8988T (cell line): Measurements from ENCODE around the gene PLCB1.

Experiments used
- DNase-seq: peaks from one replicate; pipeline ENCODE4 v3.0.0; 2011

PLCB1 gene

DNA sequence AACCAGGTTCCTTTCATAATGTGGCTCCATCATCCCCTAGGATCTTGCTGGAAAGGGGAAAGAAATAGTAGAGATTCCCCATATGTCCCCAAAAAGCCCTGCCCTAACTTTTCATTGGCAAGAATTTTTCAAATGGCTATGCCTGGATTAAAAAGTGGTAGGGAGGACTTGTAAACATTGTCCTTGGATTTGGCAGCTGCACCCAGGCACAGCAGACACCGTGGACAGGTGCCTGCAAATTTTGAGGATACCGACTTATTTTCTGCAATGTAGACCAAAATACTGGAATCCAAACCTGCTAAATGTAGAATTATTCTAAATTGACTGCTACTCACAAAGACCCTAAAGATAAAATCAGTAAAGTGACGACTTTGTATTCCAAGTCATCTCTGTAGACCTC is 733.6 kb downstream of the PLCB1 start:
- no peak for DNase-seq

DNA sequence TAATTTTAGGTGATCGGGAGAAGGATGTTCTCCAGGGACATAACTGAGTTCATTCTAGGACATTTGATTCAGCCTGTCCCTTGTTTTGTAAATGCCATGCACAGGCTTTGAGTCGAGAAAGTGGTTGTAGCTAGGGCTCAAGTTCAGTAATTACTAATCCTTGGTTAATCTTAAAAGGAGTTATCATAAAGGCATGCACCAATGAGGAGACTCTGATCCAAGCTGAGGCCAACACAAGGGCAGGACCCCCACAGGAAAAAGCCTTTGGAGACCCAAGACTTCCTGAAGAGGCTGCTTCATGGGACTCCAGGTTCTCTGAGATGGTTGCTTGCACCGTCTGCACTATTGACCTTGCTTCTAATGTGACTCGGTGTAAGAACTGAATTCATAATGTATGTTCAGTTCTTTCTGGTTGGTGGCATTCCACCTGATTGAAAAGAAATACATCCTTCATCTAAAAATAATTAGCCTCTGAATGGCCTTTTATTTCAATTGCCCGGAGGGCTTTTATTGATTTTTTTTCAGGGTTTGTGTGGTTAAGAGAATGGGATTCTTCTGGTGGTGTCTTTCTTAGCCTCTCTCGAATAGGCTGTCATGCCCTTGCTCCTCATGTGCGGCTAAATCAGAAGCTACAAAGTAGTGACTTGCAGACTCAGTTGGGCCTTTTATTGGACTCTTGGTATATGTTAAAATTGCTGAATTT is 735.1 kb downstream of the PLCB1 start:
- no peak for DNase-seq

DNA sequence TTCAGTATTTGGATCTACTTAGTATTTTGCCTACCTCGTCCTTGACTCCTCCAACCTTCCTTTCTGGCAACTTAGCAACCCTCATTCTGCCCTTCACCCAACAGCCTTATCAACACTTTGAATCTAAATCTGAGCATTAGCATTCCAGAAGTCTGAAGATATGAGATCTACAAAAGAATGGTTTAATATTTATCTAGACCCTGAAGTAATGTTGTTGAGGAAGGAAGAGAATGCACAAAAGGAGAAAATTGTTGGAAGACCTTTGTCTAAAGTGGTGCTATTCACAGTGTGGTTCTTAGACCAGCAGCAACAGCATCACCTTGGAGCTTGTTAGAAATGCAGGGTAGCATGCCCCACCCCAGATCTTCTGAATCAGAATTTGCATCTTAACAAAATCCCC is 738.6 kb downstream of the PLCB1 start:
- DNase-seq = no peak

DNA sequence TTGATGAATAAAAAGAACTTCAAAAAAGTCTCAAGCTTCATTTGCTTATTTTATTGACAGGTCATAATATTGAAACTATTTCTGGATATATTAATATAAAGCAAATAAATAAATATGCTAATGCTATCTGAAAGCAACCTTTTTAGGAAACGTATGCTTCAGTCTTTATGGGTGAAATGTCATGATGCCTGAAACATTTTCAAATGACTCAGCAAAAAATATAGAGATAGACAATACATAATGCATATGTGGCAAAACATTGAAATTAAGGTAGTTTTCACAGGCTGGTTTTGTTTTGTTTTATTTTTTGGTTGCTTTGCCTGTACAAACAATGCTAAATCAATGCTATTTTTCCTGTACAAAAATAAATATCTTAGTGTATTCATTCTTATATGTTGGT is 742.4 kb downstream of the PLCB1 start:
- no peak for DNase-seq

DNA sequence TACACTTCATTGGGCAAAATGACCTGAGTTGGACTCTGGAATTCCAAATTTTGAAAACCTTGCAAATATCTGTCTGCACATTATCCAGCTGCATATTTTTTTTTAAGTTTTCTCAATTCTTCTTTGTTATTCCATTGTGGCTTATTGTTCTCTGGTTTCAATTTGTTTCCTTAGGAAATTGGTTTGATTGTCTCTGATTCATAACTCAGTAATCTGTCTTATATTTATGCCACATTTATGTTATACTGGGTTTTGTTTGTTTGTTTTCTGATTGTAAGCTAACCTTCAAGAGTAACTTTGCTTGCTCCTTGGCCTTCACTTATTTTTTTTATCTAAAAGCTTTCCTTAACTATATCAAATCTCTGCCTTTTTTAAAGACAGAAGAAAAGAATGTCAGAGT is 743.5 kb downstream of the PLCB1 start:
- no peak for DNase-seq

DNA sequence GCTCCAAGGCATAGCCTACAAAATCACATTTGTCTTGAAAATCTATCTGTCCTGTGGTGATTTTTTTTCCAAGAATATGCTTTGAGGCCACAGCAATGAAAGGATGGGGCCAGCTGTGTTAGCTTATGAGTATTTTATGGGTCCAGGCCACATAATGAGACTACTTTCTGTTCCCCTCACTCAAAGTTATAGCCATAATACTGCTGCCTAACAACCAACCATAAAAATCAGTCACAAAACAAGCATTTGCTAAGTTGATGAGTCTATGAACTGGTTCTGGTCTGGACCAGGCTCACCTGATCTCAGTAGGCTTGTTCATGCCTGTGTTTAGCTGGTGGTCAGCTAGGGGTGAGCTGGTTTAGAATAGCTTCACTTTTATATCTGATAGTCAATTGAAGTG is 744.3 kb downstream of the PLCB1 start:
- no peak for DNase-seq

DNA sequence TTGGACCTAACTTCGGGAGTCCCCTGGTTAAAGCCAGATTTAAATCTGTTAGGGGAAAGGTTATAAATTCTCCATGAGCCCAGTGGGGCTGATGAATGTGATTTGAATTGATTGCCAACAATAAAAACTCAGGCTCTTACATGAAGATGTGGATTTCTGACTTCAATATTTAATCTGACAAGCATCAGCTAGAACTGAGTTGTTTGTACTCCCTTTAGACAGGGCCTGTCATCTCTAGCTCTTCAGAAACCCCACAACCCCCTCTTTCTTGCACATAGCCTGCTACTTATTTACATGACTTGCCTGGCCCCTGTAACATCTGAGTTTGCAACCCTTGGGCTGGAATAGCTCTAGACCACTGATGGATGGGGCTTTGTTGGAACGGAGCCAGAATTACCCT is 745.2 kb downstream of the PLCB1 start:
- DNase-seq = no peak

DNA sequence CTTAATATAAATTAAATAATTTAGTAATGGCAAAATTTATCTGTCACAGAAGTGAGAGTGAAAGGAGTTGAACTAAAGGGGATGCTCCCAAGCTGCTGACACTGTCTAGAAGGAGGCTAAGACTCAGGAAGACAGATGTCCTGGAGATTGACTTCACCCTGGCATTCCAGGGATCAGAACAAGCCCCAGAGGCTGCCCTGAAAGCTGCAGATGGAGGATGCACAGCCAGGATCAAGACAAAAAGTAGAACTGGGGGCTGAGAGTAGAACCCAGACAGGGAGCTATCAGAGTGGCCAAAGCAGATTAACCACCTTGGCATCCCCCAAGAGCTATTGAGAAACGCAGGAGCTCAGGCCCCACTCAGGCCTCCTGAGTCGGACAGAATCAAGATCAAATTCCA is 747.6 kb downstream of the PLCB1 start:
- no peak for DNase-seq

DNA sequence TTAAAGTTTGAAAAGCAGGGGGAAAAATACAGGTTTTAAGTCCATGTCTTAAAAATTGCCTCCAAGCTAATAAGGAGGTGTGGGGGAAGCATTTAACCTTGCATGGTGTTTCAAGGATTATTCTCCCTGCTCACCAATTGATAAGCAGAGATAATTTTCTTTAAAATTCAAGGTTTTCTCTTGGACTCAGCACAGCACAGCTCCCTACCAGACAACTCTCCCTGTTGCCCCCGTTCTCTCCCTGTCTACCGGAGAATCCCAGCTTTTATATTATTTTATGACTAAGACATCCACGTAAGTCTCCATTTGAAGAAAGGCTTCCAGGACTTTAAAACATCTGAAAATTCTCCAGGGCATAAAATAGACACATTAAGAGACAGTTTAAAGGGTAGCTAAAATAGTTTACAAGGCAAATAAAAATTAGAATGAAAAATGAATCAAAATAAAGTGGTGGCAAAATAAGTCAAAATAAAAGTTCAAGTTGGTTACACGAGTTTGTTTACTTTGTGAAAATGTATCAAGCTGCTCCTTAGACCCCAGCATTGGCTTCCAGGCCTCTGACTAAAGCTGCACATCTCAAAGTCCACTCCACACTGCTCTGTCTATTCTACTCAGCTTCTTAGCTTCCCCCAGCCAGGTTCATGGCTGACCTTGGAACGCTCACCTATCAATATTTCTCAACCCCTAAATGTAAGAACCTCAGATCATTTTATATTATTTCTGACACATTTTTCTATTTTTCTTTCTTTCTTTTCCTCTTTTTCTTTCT is 748.2 kb downstream of the PLCB1 start:
- no peak for DNase-seq

DNA sequence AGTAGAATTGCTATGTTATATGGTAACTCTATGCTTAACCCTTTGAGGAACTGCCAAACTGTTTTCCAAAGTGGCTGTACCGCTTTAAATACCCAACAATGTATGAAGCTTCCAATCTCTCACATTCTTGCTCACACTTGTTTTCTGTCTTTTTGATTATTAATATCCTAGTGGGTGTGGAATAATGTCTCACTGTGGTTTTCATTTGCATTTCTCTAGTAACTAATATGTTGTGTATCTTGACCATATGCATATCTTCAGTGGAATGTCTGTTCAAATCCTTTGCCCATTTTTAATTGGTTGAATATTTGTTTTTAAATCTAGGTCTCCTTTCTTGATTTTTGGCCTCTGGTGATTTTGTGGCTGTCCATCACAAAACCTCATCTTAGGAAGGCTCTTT is 759.0 kb downstream of the PLCB1 start:
- DNase-seq = no peak

DNA sequence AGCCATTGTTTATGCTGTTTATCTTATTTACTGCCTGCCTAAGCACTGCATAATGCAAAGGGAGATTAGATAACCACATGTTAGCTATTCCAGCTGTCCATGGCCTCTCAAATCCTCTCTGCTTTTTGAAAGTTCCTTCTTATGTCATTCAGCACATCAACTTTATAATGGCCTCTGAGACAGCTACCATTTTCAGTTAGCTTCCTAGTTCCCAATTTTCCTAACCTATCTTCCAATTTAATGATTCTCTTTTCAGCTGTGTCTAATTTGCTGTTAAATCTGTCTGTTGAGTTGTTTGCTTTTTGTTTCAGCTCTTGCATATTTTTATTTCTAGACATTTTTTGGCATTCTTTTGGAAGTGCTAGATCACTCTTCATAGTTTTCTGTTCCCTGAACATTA is 763.4 kb downstream of the PLCB1 start:
- no peak for DNase-seq

DNA sequence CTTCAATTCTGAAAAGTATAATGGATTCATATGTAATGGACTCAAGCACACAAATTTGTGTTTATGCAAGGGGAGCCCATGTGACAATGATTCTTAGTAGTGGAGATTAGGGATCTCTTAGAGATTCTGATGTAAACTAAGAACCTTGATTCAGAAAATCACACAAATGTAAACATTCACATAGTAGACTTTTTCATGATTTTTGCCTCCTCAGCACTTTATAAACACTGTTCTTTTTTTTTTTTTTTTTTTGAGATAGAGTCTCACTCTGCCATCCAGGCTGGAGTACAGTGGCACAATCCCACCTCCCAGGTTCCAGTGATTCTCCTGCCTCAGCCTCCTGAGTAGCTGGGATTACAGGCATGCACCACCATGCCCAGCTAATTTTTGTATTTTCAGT is 766.8 kb downstream of the PLCB1 start:
- no peak for DNase-seq

DNA sequence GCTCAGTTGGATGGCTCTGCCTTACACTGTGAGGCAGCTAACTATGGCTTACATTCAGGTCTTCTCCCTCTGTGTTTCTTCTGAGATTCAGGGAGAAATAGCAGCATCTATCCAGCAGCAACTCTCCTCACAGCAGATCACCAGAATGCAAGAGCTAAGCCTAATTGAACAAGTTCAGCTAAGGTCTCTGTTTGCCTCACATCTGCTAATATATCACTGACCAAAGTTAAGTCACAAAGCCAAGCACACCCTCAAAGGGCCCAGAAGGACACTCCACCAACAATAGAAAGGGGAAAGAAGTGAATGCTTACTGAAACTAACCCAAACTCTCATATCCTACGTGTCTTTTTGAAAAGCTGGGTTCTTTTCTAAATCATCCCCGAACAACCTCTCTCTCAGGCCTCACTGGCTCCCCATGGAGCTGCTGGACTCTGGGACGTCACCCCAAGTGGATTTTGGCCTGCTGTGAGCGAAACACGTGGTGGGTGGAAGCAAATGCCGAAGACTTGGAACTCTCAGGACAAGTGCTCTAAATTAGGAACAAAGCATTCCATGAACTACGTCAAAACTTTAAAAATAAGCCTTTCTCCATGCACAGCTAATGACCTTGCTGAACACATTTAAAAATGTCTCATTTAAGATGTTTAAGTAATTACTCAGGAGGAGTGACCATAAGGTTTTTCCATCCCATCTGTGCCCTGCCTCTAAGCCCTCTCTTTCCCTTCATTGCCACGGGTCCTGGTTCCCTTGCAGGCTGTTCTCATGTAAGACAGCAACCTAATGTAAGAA is 769.4 kb downstream of the PLCB1 start:
- DNase-seq = no peak

DNA sequence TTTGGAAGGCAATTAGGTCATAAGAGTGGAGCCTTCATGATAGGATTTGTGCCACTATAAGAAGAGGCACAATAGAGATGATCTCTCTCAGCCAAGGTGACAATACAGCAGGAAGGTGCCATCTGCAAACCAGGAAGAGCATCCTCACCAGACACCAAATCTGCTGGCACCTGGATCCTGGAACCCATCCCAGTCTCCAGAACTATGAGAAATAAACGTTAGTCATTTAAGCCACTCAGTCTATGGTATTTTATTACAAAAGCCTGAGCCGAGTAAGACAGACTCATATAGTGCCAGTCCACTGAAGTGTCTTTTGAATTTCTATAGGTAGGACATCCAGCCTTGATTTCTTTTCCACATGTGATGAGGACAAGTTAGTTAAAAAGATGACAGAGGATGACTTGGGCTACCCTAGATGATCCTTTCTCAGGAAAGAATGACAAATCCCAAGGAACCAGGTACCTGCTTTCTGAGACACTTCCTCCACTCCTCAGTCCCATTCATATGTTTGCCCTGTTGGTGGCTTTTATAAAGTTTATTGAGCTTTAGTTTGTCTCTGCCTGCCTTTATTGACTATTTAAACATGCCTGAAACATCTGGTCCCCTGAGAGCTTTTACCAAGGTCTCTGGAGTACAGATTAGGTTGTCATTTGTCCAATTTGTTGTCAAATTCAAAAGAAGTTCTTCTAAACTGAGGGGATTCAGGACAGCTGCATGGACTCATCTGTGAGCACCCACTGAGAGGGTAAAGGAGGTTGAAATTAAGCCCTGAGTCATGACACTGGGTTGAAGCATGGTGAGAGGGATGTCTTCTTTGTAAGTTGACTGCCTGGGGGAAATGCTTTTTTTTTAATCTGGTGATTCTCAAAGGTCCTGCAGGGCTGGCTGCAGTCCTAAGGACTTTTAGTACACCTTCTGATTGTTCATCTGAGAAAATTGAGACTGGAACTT is 771.9 kb downstream of the PLCB1 start:
- DNase-seq = no peak

DNA sequence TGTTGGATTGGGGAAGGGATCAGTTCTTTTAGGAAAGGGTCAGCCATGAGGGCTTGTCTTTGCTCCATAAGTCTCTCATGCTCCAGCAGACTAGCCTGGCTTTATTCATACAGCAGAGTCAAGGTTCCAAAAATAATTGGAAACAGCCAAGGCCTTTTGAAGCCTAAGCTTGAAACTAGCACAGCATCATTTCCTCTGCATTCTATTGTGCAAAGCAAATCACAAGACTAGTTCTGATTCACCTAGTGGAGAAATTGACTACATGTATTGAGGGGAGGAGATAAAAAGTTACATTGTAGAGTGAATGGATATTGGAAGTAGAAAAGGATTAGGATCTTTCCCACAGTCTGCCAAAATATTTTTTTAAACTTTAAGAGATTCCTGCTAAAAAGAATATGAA is 777.5 kb downstream of the PLCB1 start:
- no peak for DNase-seq

DNA sequence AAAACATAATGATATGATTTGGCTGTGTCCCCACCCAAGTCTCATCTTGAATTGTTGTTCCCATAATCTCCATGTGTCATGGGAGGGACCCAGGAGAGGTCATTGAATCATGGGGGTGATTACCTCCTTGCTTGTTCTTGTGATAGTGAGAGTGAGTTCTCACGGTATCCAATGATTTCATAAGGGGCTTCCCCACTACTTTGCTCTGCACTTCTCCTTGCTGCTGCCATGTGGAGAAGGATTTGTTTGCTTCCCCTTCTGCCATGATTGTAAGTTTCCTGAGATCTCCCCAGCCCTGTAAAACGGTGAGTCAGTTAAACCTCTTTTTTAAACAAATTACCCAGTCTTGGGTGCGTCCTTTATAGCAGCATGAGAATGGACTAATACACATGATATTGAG is 780.0 kb downstream of the PLCB1 start:
- DNase-seq = no peak

DNA sequence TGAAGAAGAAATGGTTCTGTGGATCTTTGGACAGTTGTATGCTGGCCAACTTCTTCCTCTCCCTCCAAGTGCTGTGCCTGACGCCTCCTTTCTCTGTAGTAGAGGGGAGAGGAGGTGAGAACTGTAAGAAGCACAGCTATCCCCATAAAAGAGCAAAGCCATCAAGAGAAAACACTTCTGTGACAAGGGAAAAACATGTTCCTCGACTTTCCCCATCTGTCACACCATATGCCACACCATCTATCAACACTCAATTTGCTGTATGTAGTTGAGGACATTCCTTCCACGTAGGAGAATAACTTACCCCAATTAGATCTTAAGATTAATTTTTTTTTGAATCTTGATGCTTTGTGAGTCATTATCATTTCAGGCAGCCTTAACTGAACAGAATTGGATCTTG is 780.7 kb downstream of the PLCB1 start:
- DNase-seq = no peak

DNA sequence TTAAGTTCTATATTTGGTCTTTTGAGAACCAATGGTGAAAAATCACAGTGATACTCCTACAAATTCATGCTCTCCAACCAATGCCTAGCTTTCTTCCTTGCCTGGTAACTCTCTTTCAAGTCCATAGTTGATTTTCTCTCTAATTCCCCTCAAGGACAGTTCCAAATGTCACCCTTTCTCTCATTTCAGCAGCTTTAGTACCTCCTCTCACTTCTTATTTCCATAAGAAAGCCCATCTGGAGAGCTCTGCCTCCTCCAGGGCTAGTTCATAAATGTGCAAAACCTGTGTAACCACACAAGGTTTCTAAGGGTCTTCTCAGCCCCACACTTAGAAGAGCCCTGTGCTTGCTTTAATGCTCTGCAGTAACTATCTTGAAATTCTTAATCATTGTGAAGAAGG is 781.4 kb downstream of the PLCB1 start:
- DNase-seq = no peak

DNA sequence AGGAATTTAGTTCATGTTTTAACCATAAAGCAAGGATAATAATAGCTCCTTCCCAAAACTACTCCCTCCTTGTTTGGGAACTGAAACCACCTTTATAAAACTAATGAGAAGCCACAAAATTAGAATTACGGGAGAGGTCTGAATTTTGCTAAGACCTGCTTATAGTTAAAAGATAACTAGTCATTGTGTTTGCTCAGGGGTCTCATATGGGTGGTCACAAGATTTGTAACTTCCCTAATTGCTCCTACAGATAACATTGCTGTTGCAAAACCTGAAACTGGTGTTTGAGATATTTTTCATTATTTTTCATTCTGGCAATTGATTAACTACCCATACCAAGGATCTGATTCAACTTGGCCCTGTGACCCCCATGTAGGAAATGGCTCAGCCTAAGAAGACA is 782.4 kb downstream of the PLCB1 start:
- DNase-seq = no peak

DNA sequence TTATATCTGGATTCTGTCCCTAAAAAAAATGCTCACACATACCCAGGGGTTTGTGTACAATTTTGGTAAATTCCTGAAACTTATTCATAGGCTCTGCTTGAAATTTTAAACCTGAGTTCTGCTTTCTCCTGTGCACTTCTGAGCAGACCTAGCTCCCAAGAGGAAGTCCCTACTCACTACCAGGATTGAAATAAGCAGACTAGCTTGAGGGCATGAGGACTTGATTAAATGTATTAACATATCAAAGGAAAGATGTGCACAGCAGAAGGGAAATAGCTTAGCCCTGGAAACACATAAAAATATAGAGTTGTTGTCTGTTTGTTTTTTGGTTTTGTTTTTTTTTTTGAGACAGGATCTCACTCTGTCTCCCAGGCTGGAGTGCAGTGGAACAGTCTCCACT is 785.0 kb downstream of the PLCB1 start:
- DNase-seq = no peak

DNA sequence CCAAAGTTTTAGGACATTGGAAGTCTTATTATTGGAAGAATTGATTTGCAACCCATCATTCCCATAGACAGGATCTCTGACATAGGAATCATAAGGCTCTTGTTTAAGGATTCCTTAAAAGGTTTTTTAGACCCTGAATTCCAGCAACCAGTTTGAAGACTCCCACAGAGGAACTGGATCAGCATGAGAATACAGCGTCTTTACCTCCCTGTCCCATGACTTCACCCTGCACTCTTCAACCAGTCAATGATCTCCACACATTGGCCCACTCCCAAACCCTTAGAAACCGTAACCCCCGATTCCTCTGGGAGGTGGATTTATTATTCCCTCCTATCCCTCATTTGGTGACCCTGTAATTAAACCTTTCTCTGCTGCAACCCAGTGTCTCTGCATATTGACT is 786.1 kb downstream of the PLCB1 start:
- no peak for DNase-seq

DNA sequence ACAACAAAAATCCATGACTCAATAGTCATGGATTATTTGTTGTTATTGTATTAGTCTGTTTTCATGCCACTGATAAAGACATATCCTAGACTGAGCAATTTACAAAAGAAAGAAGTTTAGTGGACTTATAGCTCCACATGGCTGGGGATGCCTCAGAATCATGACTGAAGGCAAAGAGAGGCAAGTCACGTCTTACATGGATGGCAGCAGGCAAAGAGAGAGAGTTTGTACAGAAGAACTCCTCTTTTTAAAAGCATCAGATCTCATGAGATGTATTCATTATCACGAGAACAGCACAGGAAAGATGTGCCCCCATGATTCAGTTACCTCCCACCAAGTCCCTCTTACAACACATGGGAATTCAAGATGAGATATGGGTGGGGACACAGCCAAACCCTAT is 792.5 kb downstream of the PLCB1 start:
- DNase-seq = no peak

DNA sequence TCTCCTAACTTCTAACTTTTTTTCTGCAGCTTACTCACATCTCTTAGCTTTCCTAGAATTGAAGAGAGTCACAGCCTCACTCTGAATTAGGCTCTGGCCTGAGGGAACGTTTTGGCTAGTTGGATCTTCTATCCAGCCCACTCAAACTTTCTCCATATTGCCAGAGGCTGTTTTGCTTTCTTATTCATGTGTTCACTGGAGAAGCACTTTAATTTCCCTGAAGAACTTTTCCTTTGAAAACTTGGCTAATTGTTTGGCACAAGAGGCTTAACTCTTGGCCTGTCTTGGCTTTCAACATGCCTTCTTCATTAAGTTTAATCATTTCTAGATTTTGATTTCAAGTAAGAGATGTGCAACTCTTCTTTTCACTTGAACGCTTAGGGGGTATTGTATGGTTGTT is 798.7 kb downstream of the PLCB1 start:
- no peak for DNase-seq
